MM.1S (cell line): ENCODE measurements around the gene ARID3B.

ENCODE experiments used
- DNase-seq: peaks from one replicate; pipeline ENCODE4 v3.0.0-alpha.2; 2015
- H2AFZ ChIP-seq: fragments of 300-600 bp; sonication (generic); 2 replicates; pipeline ENCODE4 v1.6.0; 2016; ENCODE audit warnings: antibody characterized with exemption, low read length
- H3F3A ChIP-seq: fragments of 300-600 bp; sonication (generic); 2 replicates; pipeline ENCODE4 v1.6.1; 2016; ENCODE audit warnings: mild to moderate bottlenecking, antibody characterized with exemption, low read length, moderate library complexity, mixed read lengths; ENCODE audit not compliant: insufficient read depth
- H3K27ac ChIP-seq: fragments of 300-600 bp; sonication (generic); 2 replicates; pipeline ENCODE4 v1.5.1; 2016; ENCODE audit warnings: mild to moderate bottlenecking, low read length
- H3K27me3 ChIP-seq: fragments of 300-600 bp; sonication (generic); replicated peaks from 2 replicates; pipeline ENCODE4 v1.6.0; 2016; ENCODE audit warnings: low read length; ENCODE audit not compliant: insufficient read depth
- H3K36me3 ChIP-seq: fragments of 300-600 bp; sonication (generic); replicated peaks from 2 replicates; pipeline ENCODE4 v1.6.1; 2016; ENCODE audit warnings: mild to moderate bottlenecking, low read length, mixed read lengths; ENCODE audit not compliant: insufficient read depth
- H3K4me1 ChIP-seq: fragments of 300-600 bp; sonication (generic); 2 replicates; pipeline ENCODE4 v1.6.1; 2016; ENCODE audit warnings: low read length, mixed read lengths
- H3K4me2 ChIP-seq: fragments of 300-600 bp; sonication (generic); 2 replicates; pipeline ENCODE4 v1.6.0; 2016; ENCODE audit warnings: low read depth, low read length
- H3K4me3 ChIP-seq: fragments of 300-600 bp; sonication (generic); 2 replicates; pipeline ENCODE4 v1.5.1; 2016; ENCODE audit warnings: low read length, mixed read lengths
- H3K79me2 ChIP-seq: fragments of 300-600 bp; sonication (generic); 2 replicates; pipeline ENCODE4 v1.6.1; 2016; ENCODE audit warnings: mixed run types, low read length, mixed read lengths
- H3K9ac ChIP-seq: fragments of 300-600 bp; sonication (generic); 2 replicates; pipeline ENCODE4 v1.6.1; 2016; ENCODE audit warnings: low read length, mixed read lengths
- H3K9me2 ChIP-seq: fragments of 300-600 bp; sonication (generic); replicated peaks from 2 replicates; pipeline ENCODE4 v1.6.1; 2016; ENCODE audit warnings: mild to moderate bottlenecking, low read length, mixed read lengths; ENCODE audit not compliant: insufficient read depth
- H3K9me3 ChIP-seq: fragments of 300-600 bp; sonication (generic); replicated peaks from 2 replicates; pipeline ENCODE4 v1.6.1; 2016; ENCODE audit warnings: mild to moderate bottlenecking, low read length, mixed read lengths; ENCODE audit not compliant: insufficient read depth
- H4K20me1 ChIP-seq: fragments of 300-600 bp; sonication (generic); 2 replicates; pipeline ENCODE4 v1.6.1; 2016; ENCODE audit warnings: mild to moderate bottlenecking, low read length, moderate library complexity, mixed read lengths; ENCODE audit not compliant: insufficient read depth
- EZH2 ChIP-seq: fragments of 300-600 bp; sonication (generic); optimal IDR thresholded peaks from 2 replicates; pipeline ENCODE3; 2017; ENCODE audit warnings: low read depth, mild to moderate bottlenecking, antibody characterized with exemption, low read length, mixed read lengths
- EZH2phosphoT487 ChIP-seq: fragments of 300-600 bp; sonication (generic); IDR thresholded peaks from 2 replicates; pipeline ENCODE4 v1.6.1; 2018; ENCODE audit warnings: antibody characterized with exemption, low read length
- TF ChIP-seq, protein P1 (sequence below): fragments of 300-600 bp; sonication (generic); IDR thresholded peaks from 2 replicates; pipeline ENCODE4 v1.5.1; 2016; ENCODE audit warnings: antibody characterized with exemption, low read length, mixed read lengths

ARID3B gene

DNA sequence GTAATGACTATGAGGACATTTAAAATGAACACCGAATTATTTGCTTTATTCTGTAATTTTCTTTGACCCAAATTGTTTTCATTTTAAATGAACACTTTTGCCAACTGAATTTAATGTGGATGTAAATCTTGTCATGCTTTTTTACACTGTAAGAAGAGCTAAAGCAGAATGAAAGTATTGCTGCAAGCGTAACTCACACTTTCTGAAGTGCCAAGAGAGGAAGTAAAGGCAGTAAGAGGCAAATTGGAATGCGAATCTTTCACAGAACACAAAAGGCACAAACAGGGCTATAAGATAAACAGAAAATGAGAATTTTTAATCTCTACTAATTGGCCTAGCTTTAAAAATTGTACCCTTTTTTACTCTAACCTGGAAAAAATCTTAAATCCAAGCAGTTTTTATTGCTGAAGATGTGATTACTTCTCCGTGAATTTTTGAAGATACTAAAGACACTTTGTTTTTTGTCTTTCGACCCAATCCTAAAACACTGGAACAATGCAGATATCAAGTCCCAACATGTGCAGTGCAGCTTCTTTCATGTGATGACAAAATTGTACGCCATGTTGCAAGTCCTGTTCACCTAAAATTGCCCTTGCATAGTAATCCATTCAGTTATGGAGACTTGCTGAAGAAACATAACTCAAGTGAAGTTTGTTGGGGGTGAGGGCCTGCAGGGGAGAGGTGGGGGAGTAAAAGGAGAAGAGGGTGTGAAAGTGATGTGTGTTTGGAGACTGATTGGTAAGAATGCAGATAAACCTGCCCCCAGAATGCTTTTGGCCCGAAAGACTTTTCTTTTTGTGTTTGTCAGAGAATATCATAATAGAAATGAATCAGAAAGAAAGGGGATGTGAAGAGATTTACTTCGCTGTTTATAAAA lies 1.4 kb downstream of the ARID3B start:
- Histone ChIP-seq H4K20me1 (no peaks in the 10 kb centered on the region), H2AFZ (no peak overlapping the region), H3K9me2 (no peaks in the 10 kb centered on the region), H3K4me3 (peak overlapping the region; percentile 87), H3K79me2 (peaks cover 75% of the 10 kb centered on the region), H3K4me2 (peak overlapping the region; percentile 85), H3K9me3 (no peaks in the 10 kb centered on the region), H3F3A (peaks cover 60% of the 10 kb centered on the region), H3K27ac (peak overlapping the region; percentile 93), H3K36me3 (no peaks in the 10 kb centered on the region; the same call in 1 of the 2 replicates), H3K27me3 (no peaks in the 10 kb centered on the region), H3K9ac (peak overlapping the region; percentile 98), H3K4me1 (peaks cover 19% of the 10 kb centered on the region)
- TF ChIP-seq, protein P1, sequence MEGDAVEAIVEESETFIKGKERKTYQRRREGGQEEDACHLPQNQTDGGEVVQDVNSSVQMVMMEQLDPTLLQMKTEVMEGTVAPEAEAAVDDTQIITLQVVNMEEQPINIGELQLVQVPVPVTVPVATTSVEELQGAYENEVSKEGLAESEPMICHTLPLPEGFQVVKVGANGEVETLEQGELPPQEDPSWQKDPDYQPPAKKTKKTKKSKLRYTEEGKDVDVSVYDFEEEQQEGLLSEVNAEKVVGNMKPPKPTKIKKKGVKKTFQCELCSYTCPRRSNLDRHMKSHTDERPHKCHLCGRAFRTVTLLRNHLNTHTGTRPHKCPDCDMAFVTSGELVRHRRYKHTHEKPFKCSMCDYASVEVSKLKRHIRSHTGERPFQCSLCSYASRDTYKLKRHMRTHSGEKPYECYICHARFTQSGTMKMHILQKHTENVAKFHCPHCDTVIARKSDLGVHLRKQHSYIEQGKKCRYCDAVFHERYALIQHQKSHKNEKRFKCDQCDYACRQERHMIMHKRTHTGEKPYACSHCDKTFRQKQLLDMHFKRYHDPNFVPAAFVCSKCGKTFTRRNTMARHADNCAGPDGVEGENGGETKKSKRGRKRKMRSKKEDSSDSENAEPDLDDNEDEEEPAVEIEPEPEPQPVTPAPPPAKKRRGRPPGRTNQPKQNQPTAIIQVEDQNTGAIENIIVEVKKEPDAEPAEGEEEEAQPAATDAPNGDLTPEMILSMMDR = no peak
- TF ChIP-seq EZH2phosphoT487 (no peak), EZH2 (no peak)
- peak; percentile 23 for DNase-seq

DNA sequence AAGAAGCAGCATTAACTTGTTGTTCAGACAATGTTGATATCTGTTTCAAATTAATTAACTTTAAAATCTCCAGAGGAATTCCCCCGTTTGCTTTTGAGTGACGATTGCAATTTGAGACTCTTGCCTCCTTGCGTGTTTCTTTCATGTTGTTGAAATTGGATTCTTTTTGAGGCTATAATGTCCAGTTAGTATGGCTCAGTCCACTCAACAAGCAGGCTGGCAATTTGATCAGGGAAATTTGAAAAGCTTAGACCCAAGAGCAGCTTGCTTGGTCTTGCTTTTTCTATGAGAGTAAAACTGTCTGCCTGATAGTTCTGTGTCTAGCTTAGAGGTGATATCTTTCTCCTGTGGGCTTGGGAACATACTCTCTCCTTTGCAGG lies 2.0 kb downstream of the ARID3B start:
- Histone ChIP-seq H3K9me3 (no peaks in the 10 kb centered on the region), H3K4me1 (peaks cover 25% of the 10 kb centered on the region), H3K79me2 (peaks cover 81% of the 10 kb centered on the region), H3K9me2 (no peaks in the 10 kb centered on the region), H3K27me3 (no peaks in the 10 kb centered on the region), H3F3A (peaks cover 63% of the 10 kb centered on the region), H3K36me3 (no peaks in the 10 kb centered on the region; the same call in 1 of the 2 replicates), H4K20me1 (no peaks in the 10 kb centered on the region), H3K4me3 (peak overlapping the region; percentile 87), H3K27ac (peak overlapping the region; percentile 93), H3K4me2 (peak overlapping the region; percentile 85), H3K9ac (peak overlapping the region; percentile 98), H2AFZ (no peak overlapping the region)
- TF ChIP-seq EZH2 = no peak
- TF ChIP-seq, protein P1 = no peak
- no peak for TF ChIP-seq EZH2phosphoT487
- DNase-seq = no peak

DNA sequence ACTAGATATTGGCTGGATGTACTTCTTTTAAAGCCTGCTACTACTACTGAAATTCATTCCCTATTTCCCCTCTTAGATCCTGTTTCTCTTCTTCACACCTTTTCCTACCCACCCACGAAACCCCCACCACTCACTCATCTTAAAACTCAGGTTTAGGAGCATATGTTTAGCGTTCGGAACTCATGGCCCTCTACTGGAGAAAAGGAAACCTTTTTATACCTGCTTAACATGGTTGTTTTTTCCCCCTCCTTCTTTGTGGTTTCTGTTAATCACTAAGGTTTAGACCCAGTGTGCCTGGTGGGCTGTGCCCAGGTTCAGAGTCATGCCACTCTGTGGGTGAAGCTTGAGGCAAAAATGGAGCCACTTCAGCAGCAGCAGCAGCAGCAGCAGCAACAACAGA lies 2.6 kb downstream of the ARID3B start:
- Histone ChIP-seq H3K4me2 (peak overlapping the region; percentile 85), H3K4me3 (peak overlapping the region; percentile 87), H3K9me3 (no peaks in the 10 kb centered on the region), H3F3A (peaks cover 63% of the 10 kb centered on the region), H3K9ac (peak overlapping the region; percentile 98), H3K79me2 (peaks cover 86% of the 10 kb centered on the region), H3K27me3 (no peaks in the 10 kb centered on the region), H3K9me2 (no peaks in the 10 kb centered on the region), H2AFZ (no peak overlapping the region), H3K27ac (peak overlapping the region; percentile 93), H3K4me1 (peaks cover 31% of the 10 kb centered on the region), H3K36me3 (no peaks in the 10 kb centered on the region; the same call in 1 of the 2 replicates), H4K20me1 (no peaks in the 10 kb centered on the region)
- no peak for TF ChIP-seq EZH2phosphoT487
- no peak for TF ChIP-seq EZH2
- TF ChIP-seq, protein P1 = peak; percentile 56
- peak; percentile 85 for DNase-seq
